OCI-LY3 (cell line): Measurements from ENCODE around the gene CDKN1B.
A peak's percentile ranks its signal among the peaks of the same experiment; 100 is the strongest.

Experiments
- H2AFZ ChIP-seq: fragments of 200-600, 300-600 bp; shearing (Covaris generic); 2 replicates; pipeline ENCODE4 v1.6.0; 2014; ENCODE audit warnings: antibody characterized with exemption, low read depth, low read length
- H3K27ac ChIP-seq: fragments of 200-600, 300-600 bp; sonication (generic); 2 replicates; pipeline ENCODE4 v1.5.1; 2014; ENCODE audit warnings: mild to moderate bottlenecking, low read length, moderate library complexity, mixed read lengths
- H3K27me3 ChIP-seq: fragments of 200-600, 300-600 bp; sonication (generic); 2 replicates; pipeline ENCODE4 v1.6.1; 2014; ENCODE audit warnings: low read depth, low read length, mixed read lengths
- H3K36me3 ChIP-seq: fragments of 200-600, 300-600 bp; sonication (generic); replicated peaks from 2 replicates; pipeline ENCODE3; 2014; ENCODE audit warnings: low read depth, low read length, mixed read lengths
- H3K4me1 ChIP-seq: fragments of 300-600, 200-600 bp; sonication (generic); 2 replicates; pipeline ENCODE4 v1.6.1; 2014; ENCODE audit warnings: low read length, mixed read lengths
- H3K4me2 ChIP-seq: fragments of 200-600, 300-600 bp; sonication (generic); 2 replicates; pipeline ENCODE4 v1.6.1; 2014; ENCODE audit warnings: low read length, mixed read lengths
- H3K4me3 ChIP-seq: fragments of 300-600, 200-600 bp; sonication (generic); 2 replicates; pipeline ENCODE4 v1.5.1; 2014; ENCODE audit warnings: antibody characterized with exemption, mild to moderate bottlenecking, low read length, moderate library complexity
- H3K79me2 ChIP-seq: fragments of 300-600, 200-600 bp; shearing (Covaris generic); 2 replicates; pipeline ENCODE4 v1.6.1; 2014; ENCODE audit warnings: mild to moderate bottlenecking, low read length, mixed read lengths
- H3K9ac ChIP-seq: fragments of 300-600, 200-600 bp; shearing (Covaris generic); 2 replicates; pipeline ENCODE4 v1.6.0; 2014; ENCODE audit warnings: mild to moderate bottlenecking, low read length, moderate library complexity
- H3K9me3 ChIP-seq: fragments of 200-600, 300-600 bp; shearing (Covaris generic); 2 replicates; pipeline ENCODE4 v1.6.1; 2014; ENCODE audit warnings: low read length, mixed read lengths; ENCODE audit not compliant: insufficient read depth
- H4K20me1 ChIP-seq: fragments of 200-600, 300-600 bp; sonication (generic); 2 replicates; pipeline ENCODE4 v1.6.1; 2016; ENCODE audit warnings: low read length, mixed read lengths; ENCODE audit not compliant: insufficient read depth
- CTCF ChIP-seq: fragments of 200-600, 300-600 bp; sonication (generic); IDR thresholded peaks from 2 replicates; pipeline ENCODE4 v1.5.1; 2014; ENCODE audit warnings: antibody characterized with exemption, low read length, low read depth
- EZH2phosphoT487 ChIP-seq: fragments of 200-600 bp; shearing (Covaris generic); IDR thresholded peaks from 2 replicates; pipeline ENCODE4 v1.6.1; 2018; ENCODE audit warnings: antibody characterized with exemption, mixed run types, low read depth

CDKN1B gene

GRCh38 chr12:12717586-12718380 lies 615 bp downstream of the CDKN1B start:
- peak overlapping the region; percentile 99 for H3K9ac ChIP-seq
- H3K79me2 ChIP-seq = peaks cover 56% of the 10 kb centered on the region
- peaks cover 65% of the 10 kb centered on the region for H3K4me1 ChIP-seq
- no peaks in the 10 kb centered on the region for H3K9me3 ChIP-seq
- peak overlapping the region; percentile 97 for H3K4me2 ChIP-seq
- H3K27me3 ChIP-seq = no peaks in the 10 kb centered on the region
- H3K4me3 ChIP-seq = peak overlapping the region; percentile 97
- H4K20me1 ChIP-seq = peaks cover 17% of the 10 kb centered on the region; the same call in 1 of the 2 replicates
- peaks cover 34% of the 10 kb centered on the region for H3K36me3 ChIP-seq
- TF ChIP-seq EZH2phosphoT487 (no peak), CTCF (no peak)
- peak overlapping the region; percentile 96 for H3K27ac ChIP-seq
- no peak overlapping the region; the same call in 1 of the 2 replicates for H2AFZ ChIP-seq

DNA sequence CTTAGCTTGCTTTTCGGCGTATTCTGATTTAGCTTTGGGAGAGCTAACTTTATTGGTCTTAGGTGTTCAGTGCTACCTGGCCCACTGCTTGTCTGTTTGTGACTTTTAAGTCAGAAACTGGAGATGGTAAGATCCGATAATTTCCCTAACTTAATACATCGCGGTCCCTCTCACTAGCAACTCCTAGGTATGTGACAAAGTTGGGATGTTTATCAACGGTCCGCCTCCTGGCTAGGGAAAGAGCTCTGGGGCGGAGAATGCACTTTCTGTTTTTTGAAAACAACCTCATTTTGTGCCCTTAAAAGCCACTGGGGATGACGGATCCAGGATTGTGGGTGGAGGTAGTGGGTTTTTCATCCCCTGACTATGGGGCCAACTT lies 1.2 kb downstream of the CDKN1B start:
- H3K27me3 ChIP-seq = no peaks in the 10 kb centered on the region
- H3K4me1 ChIP-seq = peaks cover 69% of the 10 kb centered on the region
- H3K4me2 ChIP-seq = peak overlapping the region; percentile 97
- no peak overlapping the region for H2AFZ ChIP-seq
- peaks cover 38% of the 10 kb centered on the region for H3K36me3 ChIP-seq
- TF ChIP-seq CTCF = no peak
- TF ChIP-seq EZH2phosphoT487 = no peak
- peak overlapping the region; percentile 96 for H3K27ac ChIP-seq
- no peaks in the 10 kb centered on the region for H3K9me3 ChIP-seq
- peaks cover 62% of the 10 kb centered on the region for H3K79me2 ChIP-seq
- H3K9ac ChIP-seq = peak overlapping the region; percentile 99
- H3K4me3 ChIP-seq = peak overlapping the region; percentile 97
- peaks cover 17% of the 10 kb centered on the region; the same call in 1 of the 2 replicates for H4K20me1 ChIP-seq

DNA sequence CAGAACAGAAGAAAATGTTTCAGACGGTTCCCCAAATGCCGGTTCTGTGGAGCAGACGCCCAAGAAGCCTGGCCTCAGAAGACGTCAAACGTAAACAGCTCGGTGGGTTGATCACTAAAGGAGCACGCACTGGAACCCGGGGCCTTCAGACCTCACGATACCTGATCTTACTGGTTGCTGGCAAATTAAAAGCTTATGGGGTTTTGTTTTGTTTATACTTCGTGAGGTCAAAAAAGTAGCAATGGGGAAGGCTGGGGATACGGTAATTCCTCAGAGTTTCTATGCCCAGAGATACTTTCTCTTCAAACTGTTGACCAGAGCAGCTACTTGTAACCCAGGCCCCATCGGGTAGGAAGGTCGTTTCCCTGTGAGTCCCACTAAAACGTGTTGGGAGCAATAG lies 1.7 kb downstream of the CDKN1B start:
- no peak for TF ChIP-seq CTCF
- no peak for TF ChIP-seq EZH2phosphoT487
- peak overlapping the region; percentile 97 for H3K4me2 ChIP-seq
- H3K4me3 ChIP-seq = peak overlapping the region; percentile 97
- peaks cover 65% of the 10 kb centered on the region for H3K4me1 ChIP-seq
- no peaks in the 10 kb centered on the region for H3K27me3 ChIP-seq
- H3K79me2 ChIP-seq = peaks cover 67% of the 10 kb centered on the region
- H2AFZ ChIP-seq = no peak overlapping the region
- peak overlapping the region; percentile 99 for H3K9ac ChIP-seq
- peaks cover 38% of the 10 kb centered on the region for H3K36me3 ChIP-seq
- H3K27ac ChIP-seq = peak overlapping the region; percentile 96
- peaks cover 17% of the 10 kb centered on the region; the same call in 1 of the 2 replicates for H4K20me1 ChIP-seq
- no peaks in the 10 kb centered on the region for H3K9me3 ChIP-seq

DNA sequence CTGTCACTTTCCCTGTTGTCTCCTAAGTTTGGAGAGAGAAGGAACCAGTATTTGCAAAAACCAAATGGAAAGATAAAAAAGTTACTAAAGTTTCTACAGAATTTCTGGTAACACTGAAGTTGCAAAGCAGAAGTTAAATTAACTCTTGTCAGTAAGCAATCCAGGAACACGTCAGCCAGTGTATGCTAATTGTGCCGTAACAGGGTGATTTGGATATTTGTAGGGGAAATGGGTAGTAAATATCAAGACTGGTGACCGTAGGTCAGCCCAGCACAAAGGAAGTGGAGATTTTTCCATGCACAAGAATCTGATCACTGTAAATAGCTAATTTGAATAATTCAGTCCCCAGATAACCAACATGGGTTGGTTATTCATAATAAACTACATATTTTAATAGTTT lies 2.3 kb downstream of the CDKN1B start:
- TF ChIP-seq EZH2phosphoT487 (no peak), CTCF (no peak)
- H3K36me3 ChIP-seq = peaks cover 38% of the 10 kb centered on the region
- H2AFZ ChIP-seq = no peak overlapping the region
- no peaks in the 10 kb centered on the region for H3K27me3 ChIP-seq
- H3K79me2 ChIP-seq = peaks cover 70% of the 10 kb centered on the region
- peak overlapping the region; percentile 97 for H3K4me2 ChIP-seq
- H4K20me1 ChIP-seq = peaks cover 17% of the 10 kb centered on the region; the same call in 1 of the 2 replicates
- H3K27ac ChIP-seq = peak overlapping the region; percentile 96
- peak overlapping the region; percentile 97 for H3K4me3 ChIP-seq
- H3K4me1 ChIP-seq = peaks cover 59% of the 10 kb centered on the region
- H3K9ac ChIP-seq = peak overlapping the region; percentile 99
- H3K9me3 ChIP-seq = no peaks in the 10 kb centered on the region
